Body of pancreas (tissue), 4 donors: ENCODE measurements around the gene CLEC4G.

Experiments used
- CTCF ChIP-seq, 7 experiments: fragments of 450-650 bp in 4 of 7; fragments of 200-600 bp in 3 of 7; sonication (generic) in 3 of 7; IDR thresholded peaks; one replicate each; pipeline ENCODE4 v1.5.1; 2016 to 2019; ENCODE audit warnings: antibody characterized with exemption in 7 of 7
- POLR2A ChIP-seq, 3 donors: fragments of 450-650 bp; IDR thresholded peaks; one replicate each; pipeline ENCODE4 v1.6.1; 2016; ENCODE audit warnings: antibody characterized with exemption in 3 of 3, mild to moderate bottlenecking in 2 of 3

GRCh38 chr19:7771072-7771471 lies 39.2 kb upstream of the CLEC4G start:
- TF ChIP-seq CTCF (IDR thresholded peaks at IDR 0.05) (no peak), POLR2A (IDR thresholded peaks at IDR 0.05) (no peak)
